Thyroid gland (tissue), 4 donors: Measurements from ENCODE around the gene ATP5ME. TPM values are rescaled to one million over a fixed set of nuclear protein-coding genes. Genes with fewer than 3 reads are reported as not detected.

Experiments
- DNase-seq, 2 donors: peaks; one replicate each; pipeline ENCODE4 v3.0.0-alpha.2; 2019
- H3K27ac ChIP-seq, 3 donors: fragments of 200-600 bp; sonication (generic); 1 replicate in 2 of 3; 2 replicates in 1 of 3; pipeline ENCODE4 v1.5.1; 2016 to 2019; ENCODE audit warnings: mild to moderate bottlenecking in 1 of 3, moderate library complexity in 1 of 3
- H3K27me3 ChIP-seq: fragments of 200-600 bp; sonication (generic); one replicate; pipeline ENCODE4 v1.5.1; 2019
- H3K36me3 ChIP-seq, 2 donors: fragments of 200-600 bp; sonication (generic); one replicate each; pipeline ENCODE4 v1.5.1; 2016 to 2019
- H3K4me1 ChIP-seq, 2 donors: fragments of 200-600 bp; sonication (generic); one replicate each; pipeline ENCODE4 v1.5.1; 2017 to 2019
- H3K4me3 ChIP-seq, 3 donors: fragments of 200-600 bp; sonication (generic); replicated peaks in 1 of 3; 1 replicate in 2 of 3; 2 replicates in 1 of 3; pipeline ENCODE4 v1.5.1; 2016; ENCODE audit warnings: mild to moderate bottlenecking in 1 of 3
- H3K9me3 ChIP-seq: fragments of 200-600 bp; sonication (generic); one replicate; pipeline ENCODE4 v1.5.1; 2017
- CTCF ChIP-seq, 6 experiments: fragments of 200-600 bp in 3 of 6; fragments of 450-650 bp in 3 of 6; sonication (generic) in 3 of 6; IDR thresholded peaks; one replicate each; pipeline ENCODE4 v1.5.1; 2016 to 2019; ENCODE audit warnings: antibody characterized with exemption in 6 of 6, mild to moderate bottlenecking in 2 of 6, inconsistent platforms in 1 of 6, moderate library complexity in 1 of 6
- POLR2A ChIP-seq, 2 donors: fragments of 450-650 bp; IDR thresholded peaks; one replicate each; pipeline ENCODE4 v1.6.1; 2017; ENCODE audit warnings: antibody characterized with exemption in 2 of 2, mild to moderate bottlenecking in 2 of 2, moderate library complexity in 1 of 2
- WGBS, 2 donors: methylation state at CpG; one replicate each; pipeline ENCODE4 v1.1.5; 2017; 5-methylcytosine and 5-hydroxymethylcytosine counted together
- intact Hi-C: fragments of 100-400 bp; cut with DNase I; formaldehyde crosslinking; loops from one replicate; pipeline ENCODE4 v1.15.1; 2023
- total RNA-seq, 4 donors: library from RNA; depleted of rRNA; stranded (reverse); fragments of >200 nt; gene quantifications; one replicate each; pipeline ENCODE4 v1.2.3, GENCODE V29; 2016

The ATP5ME gene
- total RNA-seq, 4 donors from 2014 or later: 82.2 to 144 (median 106) TPM

- 90 to 94% methylated on average over 31 to 32 of the region's 32 CpGs for WGBS, 2 donors
- intact Hi-C loops: no loop called here
- no peak overlapping the region for H3K4me3 ChIP-seq
- no peaks in the 10 kb centered on the region for H3K36me3 ChIP-seq
- DNase-seq: no peak
- H3K9me3 ChIP-seq: no peaks in the 10 kb centered on the region
- TF ChIP-seq CTCF (IDR thresholded peaks at IDR 0.05) (no peak), POLR2A (IDR thresholded peaks at IDR 0.05) (no peak)
- no peaks in the 10 kb centered on the region for H3K27me3 ChIP-seq
- H3K27ac ChIP-seq: no peak overlapping the region
- H3K4me1 ChIP-seq: peaks cover 0 to 4% of the 10 kb centered on the region in 2 donors
These were observed 15.1 kb downstream of the ATP5ME start for GRCh38 chr4:658681-659667.

DNA sequence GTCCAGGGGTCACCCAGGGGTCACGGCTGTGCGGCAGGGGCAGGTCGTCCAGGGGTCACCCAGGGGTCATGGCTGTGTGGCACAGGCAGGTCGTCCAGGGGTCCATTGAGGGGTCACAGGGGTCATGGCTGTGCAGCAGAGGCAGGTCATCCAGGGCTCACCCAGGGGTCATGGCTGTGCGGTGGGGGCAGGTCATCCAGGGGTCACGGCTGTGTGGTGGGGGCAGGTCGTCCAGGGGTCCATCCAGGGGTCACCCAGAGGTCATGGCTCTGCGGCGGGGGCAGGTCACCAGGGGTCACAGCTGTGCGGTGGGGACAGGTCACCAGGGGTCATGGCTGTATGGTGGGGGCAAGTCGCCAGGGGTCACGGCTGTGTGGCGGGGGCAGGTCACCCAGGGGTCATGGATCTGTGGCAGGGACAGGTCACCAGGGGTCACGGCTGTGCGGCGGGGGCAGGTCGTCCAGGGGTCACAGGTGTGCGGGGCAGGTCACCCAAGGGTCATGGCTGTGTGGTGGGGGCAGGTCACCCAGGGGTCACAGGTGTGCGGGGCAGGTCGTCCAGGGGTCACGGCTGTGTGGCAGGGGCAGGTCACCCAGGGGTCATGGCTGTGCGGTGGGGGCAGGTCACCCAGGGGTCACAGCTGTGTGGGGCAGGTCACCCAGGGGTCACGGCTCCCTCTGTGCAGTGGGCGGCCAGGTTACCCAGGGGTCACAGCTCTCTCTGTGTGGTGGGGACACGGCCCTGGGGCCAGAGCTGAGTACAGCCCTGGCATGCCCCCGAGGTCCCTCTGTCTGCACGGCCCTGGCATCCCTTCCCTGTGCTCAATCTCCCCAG, 16.0 kb downstream of the ATP5ME start:
- no peaks in the 10 kb centered on the region for H3K27me3 ChIP-seq
- DNase-seq: no peak
- no peak overlapping the region for H3K4me3 ChIP-seq
- 87 to 100% methylated on average over 1 to 17 of the region's 27 CpGs for WGBS, 2 donors
- peaks cover 0 to 3% of the 10 kb centered on the region in 2 donors for H3K4me1 ChIP-seq
- no peak overlapping the region for H3K27ac ChIP-seq
- H3K9me3 ChIP-seq: no peaks in the 10 kb centered on the region
- H3K36me3 ChIP-seq: no peaks in the 10 kb centered on the region
- TF ChIP-seq CTCF (IDR thresholded peaks at IDR 0.05): no peak
- TF ChIP-seq POLR2A (IDR thresholded peaks at IDR 0.05): no peak
- intact Hi-C loops: no loop called here

DNA sequence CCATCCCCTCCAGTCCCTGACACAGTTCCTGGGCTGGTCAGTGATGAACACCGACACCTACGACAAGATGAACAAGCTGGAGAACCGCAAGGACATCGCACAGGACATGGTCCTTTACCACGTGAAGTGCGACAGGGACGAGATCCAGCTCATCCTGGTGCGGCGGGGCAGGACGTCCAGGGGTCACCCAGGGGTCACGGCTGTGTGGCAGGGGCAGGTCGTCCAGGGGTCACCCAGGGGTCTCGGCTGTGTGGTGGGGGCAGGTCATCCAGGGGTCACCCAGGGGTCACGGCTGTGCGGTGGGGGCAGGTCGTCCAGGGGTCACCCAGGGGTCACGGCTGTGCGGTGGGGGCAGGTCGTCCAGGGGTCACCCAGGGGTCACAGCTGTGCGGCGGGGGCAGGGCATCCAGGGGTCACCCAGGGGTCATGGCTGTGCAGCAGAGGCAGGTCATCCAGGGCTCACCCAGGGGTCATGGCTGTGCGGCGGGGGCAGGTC, 16.7 kb downstream of the ATP5ME start:
- DNase-seq: no peak

GRCh38 chr4:656436-657337, 17.4 kb downstream of the ATP5ME start:
- H3K36me3 ChIP-seq: no peaks in the 10 kb centered on the region
- intact Hi-C loops: no loop called here
- WGBS, 2 donors: 75 to 76% methylated on average over 44 to 52 of the region's 58 CpGs

More for the DNA sequence above, 16.7 kb downstream of the ATP5ME start:
- H3K9me3 ChIP-seq: no peaks in the 10 kb centered on the region
- H3K36me3 ChIP-seq: no peaks in the 10 kb centered on the region
- H3K4me3 ChIP-seq: no peak overlapping the region
- H3K27me3 ChIP-seq: no peaks in the 10 kb centered on the region
- TF ChIP-seq CTCF (IDR thresholded peaks at IDR 0.05) (no peak), POLR2A (IDR thresholded peaks at IDR 0.05) (no peak)
- H3K4me1 ChIP-seq: no peaks in the 10 kb centered on the region
- 79 to 100% methylated on average over 4 to 11 of the region's 23 CpGs for WGBS, 2 donors
- H3K27ac ChIP-seq: no peak overlapping the region
- intact Hi-C loops: no loop called here

More at GRCh38 chr4:656436-657337, 17.4 kb downstream of the ATP5ME start:
- TF ChIP-seq CTCF (IDR thresholded peaks at IDR 0.05) (no peak), POLR2A (IDR thresholded peaks at IDR 0.05) (no peak)
- Histone ChIP-seq H3K9me3 (no peaks in the 10 kb centered on the region), H3K4me3 (no peak overlapping the region), H3K27ac (no peak overlapping the region), H3K4me1 (peaks cover 1 to 2% of the 10 kb centered on the region in 2 donors), H3K27me3 (no peaks in the 10 kb centered on the region)
- DNase-seq: no peak
